ENCODE measurements around the gene MTUS2.

DNA sequence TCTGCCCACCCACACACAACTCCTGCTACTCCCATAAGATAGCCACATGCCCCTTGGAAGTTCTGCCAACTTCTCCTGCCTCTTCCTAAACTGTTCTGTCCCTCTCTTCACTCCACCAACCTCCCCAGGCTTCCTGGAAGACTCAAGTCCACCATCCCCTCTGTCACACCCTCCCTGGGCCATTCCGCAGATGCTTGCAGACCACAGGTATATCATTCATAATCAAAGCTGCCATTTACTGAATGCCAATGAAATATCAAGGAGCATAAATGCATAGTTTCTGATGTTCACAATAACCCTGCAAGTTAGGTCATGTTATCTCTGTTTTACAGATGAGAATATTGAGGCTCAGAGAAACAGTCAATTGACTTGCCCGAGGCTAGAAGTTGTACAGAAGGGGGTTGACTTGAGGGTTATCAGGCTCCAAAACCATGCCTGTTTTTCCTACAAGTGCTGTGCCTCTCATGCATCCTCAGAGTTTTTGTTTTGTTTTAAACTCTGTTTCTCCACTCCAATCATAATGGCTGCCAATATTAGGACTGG, 639.7 kb downstream of the MTUS2 start:
- TF ChIP-seq CTCF (conservative IDR thresholded peaks at IDR 0.05; ENCODE audit: low read length) (no peak), EZH2phosphoT487 (IDR thresholded peaks at IDR 0.05; ENCODE audit: borderline replicate concordance) (no peak)
